ENCODE results near the gene C10orf95. TPM values are rescaled to one million over a fixed set of nuclear protein-coding genes. Genes with fewer than 3 reads are reported as not detected.

C10orf95 gene
- total RNA-seq, 1 donor from 2014 or later: 2.9 TPM

GRCh38 chr10:102426803-102427287, 24.5 kb downstream of the C10orf95 start:
- FAIRE-seq: no peak
- H3K4me3 ChIP-seq (ENCODE audit: low read depth, low read length): no peak overlapping the region
- peaks cover 9% of the 10 kb centered on the region for H3K36me3 ChIP-seq (ENCODE audit: control insufficient read depth, insufficient read depth, low read length)
- DNase-seq (ENCODE audit: low read depth): no peak
- TF ChIP-seq, protein P1, sequence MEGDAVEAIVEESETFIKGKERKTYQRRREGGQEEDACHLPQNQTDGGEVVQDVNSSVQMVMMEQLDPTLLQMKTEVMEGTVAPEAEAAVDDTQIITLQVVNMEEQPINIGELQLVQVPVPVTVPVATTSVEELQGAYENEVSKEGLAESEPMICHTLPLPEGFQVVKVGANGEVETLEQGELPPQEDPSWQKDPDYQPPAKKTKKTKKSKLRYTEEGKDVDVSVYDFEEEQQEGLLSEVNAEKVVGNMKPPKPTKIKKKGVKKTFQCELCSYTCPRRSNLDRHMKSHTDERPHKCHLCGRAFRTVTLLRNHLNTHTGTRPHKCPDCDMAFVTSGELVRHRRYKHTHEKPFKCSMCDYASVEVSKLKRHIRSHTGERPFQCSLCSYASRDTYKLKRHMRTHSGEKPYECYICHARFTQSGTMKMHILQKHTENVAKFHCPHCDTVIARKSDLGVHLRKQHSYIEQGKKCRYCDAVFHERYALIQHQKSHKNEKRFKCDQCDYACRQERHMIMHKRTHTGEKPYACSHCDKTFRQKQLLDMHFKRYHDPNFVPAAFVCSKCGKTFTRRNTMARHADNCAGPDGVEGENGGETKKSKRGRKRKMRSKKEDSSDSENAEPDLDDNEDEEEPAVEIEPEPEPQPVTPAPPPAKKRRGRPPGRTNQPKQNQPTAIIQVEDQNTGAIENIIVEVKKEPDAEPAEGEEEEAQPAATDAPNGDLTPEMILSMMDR (IDR thresholded peaks at IDR 0.05; ENCODE audit: insufficient read depth, low read length, severe bottlenecking): no peak
- H3K27me3 ChIP-seq (ENCODE audit: control insufficient read depth, insufficient read depth, low read length): no peaks in the 10 kb centered on the region

- DNase-seq (ENCODE audit: low read depth) (no peak), FAIRE-seq (no peak)
- TF ChIP-seq, protein P1 (IDR thresholded peaks at IDR 0.05; ENCODE audit: insufficient read depth, low read length, severe bottlenecking): no peak
- no peak overlapping the region for H3K4me3 ChIP-seq (ENCODE audit: low read depth, low read length)
- H3K27me3 ChIP-seq (ENCODE audit: control insufficient read depth, insufficient read depth, low read length): no peaks in the 10 kb centered on the region
- H3K36me3 ChIP-seq (ENCODE audit: control insufficient read depth, insufficient read depth, low read length): peaks cover 9% of the 10 kb centered on the region
Observed at GRCh38 chr10:102425444-102425843, 25.9 kb downstream of the C10orf95 start.

GRCh38 chr10:102424916-102425315, 26.4 kb downstream of the C10orf95 start:
- H3K27me3 ChIP-seq (ENCODE audit: control insufficient read depth, insufficient read depth, low read length): no peaks in the 10 kb centered on the region
- FAIRE-seq (no peak), DNase-seq (ENCODE audit: low read depth) (no peak)
- H3K36me3 ChIP-seq (ENCODE audit: control insufficient read depth, insufficient read depth, low read length): peaks cover 9% of the 10 kb centered on the region
- no peak overlapping the region for H3K4me3 ChIP-seq (ENCODE audit: low read depth, low read length)
- TF ChIP-seq, protein P1 (IDR thresholded peaks at IDR 0.05; ENCODE audit: insufficient read depth, low read length, severe bottlenecking): no peak

GRCh38 chr10:102424145-102424544, 27.2 kb downstream of the C10orf95 start:
- Histone ChIP-seq H3K27me3 (ENCODE audit: control insufficient read depth, insufficient read depth, low read length) (no peaks in the 10 kb centered on the region), H3K4me3 (ENCODE audit: low read depth, low read length) (no peak overlapping the region), H3K36me3 (ENCODE audit: control insufficient read depth, insufficient read depth, low read length) (peaks cover 9% of the 10 kb centered on the region)
- no peak for FAIRE-seq
- no peak for DNase-seq (ENCODE audit: low read depth)
- TF ChIP-seq, protein P1 (IDR thresholded peaks at IDR 0.05; ENCODE audit: insufficient read depth, low read length, severe bottlenecking): no peak

DNA sequence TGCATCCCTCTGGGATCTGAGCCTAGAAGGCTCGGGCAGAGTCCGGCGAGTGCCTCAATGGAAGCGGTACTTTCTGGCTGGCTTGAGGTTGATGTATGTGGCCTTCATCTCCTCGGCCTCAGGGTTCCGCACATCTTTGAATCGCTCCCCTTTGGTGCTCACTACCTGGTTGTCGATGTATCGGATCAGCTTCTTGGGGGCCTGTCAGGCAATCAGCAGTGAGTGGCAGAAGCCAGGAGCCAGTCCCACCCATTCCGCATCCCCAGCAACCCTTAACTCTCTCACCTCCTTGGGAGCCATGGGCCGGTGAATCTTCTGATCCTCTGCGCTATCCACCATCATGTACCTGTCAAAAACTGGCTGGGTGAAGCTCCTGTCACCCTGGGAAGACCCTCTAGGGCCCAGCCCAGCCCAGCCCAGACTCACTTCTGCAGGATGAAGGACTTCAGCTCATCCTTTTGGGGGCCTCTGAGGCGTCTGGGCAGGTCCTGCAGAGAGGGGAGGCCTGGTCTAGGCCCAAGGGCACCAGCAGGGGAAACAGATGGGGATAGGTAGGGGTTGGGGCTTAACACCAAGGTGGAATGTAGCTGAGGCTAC, 27.9 kb downstream of the C10orf95 start:
- Histone ChIP-seq H3K36me3 (ENCODE audit: control insufficient read depth, insufficient read depth, low read length) (peaks cover 9% of the 10 kb centered on the region), H3K27me3 (ENCODE audit: control insufficient read depth, insufficient read depth, low read length) (peaks cover under 1% of the 10 kb centered on the region), H3K4me3 (ENCODE audit: low read depth, low read length) (no peak overlapping the region)
- FAIRE-seq (no peak), DNase-seq (ENCODE audit: low read depth) (no peak)
- TF ChIP-seq, protein P1 (IDR thresholded peaks at IDR 0.05; ENCODE audit: insufficient read depth, low read length, severe bottlenecking): no peak
